Left lobe of liver (tissue), 2 donors: ENCODE results near the gene BICDL1. TPM values are rescaled to one million over a fixed set of nuclear protein-coding genes. Genes with fewer than 3 reads are reported as not detected.
"Not testable (repeated sequence)": the region's sequence is repeated elsewhere in the genome, so short reads cannot be mapped to it uniquely, and the experiment has no call there.

Source experiments
- ATAC-seq: fragments of 200-7000 bp; cut with Tn5 transposase; one replicate; pipeline ENCODE4 v1.9.1; 2020; ENCODE audit warnings: mild to moderate bottlenecking, moderate library complexity
- DNase-seq: peaks from one replicate; pipeline ENCODE4 v3.0.0-alpha.2; 2020; ENCODE audit warnings: low spot score
- total RNA-seq: library from RNA; stranded (reverse); gene quantifications from one replicate; pipeline ENCODE4 v1.2.1, GENCODE V29; 2021
- donor health status: DM: no; HTN: no; CAD: no; lungs with moderate emphysema.
- donor health status: DM: no; HTN: yes; CAD: no.

Gene BICDL1
- total RNA-seq = 9.4 TPM

DNA sequence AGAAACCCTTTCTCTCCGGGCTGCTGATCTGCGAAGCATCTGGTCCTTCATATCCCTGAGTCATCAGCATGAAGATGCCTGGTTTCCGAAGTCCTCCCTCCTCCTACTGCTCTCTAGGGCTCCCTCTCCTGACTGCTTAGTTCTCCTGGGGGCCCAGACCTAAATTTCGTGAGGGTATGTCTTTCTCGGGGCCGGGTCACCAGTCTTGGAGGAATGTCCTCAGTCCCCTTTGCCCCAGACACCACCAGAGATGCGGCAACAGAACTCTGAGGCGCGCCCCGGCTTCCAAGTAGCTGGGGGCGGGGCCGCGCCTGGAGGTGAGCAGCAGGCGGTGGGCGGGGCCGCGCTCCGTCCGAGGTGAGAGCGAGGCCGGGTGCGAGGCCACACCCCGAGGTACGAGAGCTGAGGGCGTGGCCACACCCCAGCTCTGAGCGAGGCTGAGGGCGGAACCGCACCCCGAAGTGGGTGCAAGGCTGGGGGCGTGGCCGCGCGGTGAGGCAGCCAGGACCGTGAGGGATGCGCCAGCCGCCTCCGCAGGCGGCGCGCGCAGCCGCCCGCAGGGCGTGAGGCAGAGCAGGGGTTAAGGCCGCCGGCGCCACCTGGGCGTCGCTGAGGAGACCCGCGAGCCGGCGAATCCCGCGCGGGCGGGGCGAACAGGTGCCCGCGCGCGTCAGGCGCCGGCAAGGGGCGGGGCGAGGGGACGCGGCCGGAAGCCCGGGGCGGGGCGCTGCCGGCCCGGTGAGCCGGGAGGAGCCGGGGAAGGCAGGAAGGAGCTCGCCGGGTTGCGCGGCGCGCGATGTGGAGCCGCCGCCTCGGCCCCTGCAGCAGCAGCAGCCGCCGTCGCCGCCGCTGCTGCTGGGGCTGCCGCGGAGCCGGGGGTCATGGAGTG lies at the start of gene BICDL1:
BICDL1 (plus strand) TSS at position 765 of the 889 bp plus-strand sequence. CDS start 633 bp downstream, outside the sequence.
- peak; percentile 91 for ATAC-seq
- peak; percentile 86 for DNase-seq

GRCh38 chr12:119940897-119941296 lies 48.1 kb upstream of the BICDL1 start:
- no peak for ATAC-seq
- DNase-seq = no peak

DNA sequence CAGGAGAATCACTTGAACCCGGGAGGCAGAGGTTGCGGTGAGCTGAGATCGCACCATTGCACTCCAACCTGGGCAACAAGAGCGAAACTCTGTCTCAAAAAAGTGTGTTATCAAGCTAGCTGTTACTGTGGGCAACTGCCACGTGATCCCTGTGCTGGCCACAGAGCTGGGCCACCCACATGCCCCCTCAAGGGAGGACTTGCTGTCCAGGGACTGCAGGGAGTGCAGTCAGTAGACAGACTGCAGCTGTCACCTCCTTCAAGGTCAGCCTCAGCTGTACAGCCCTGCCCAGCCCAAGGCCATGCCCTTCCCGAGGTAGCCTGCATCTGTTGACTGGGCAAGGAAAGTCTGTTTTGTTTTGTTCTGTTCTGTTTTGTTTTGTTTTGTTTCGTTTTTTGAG lies 46.6 kb upstream of the BICDL1 start:
- DNase-seq (no peak), ATAC-seq (no peak)

- no peak for DNase-seq
- no peak for ATAC-seq
Measured at GRCh38 chr12:119946213-119946612, 42.8 kb upstream of the BICDL1 start.

GRCh38 chr12:119949145-119949544 lies 39.9 kb upstream of the BICDL1 start:
- ATAC-seq = no peak
- DNase-seq = no peak

GRCh38 chr12:119949594-119949993 lies 39.4 kb upstream of the BICDL1 start:
- ATAC-seq = no peak
- no peak for DNase-seq

- no peak for ATAC-seq
- no peak for DNase-seq
Measured at GRCh38 chr12:119956047-119956446, 33.0 kb upstream of the BICDL1 start.

GRCh38 chr12:119957135-119957534 lies 31.9 kb upstream of the BICDL1 start:
- ATAC-seq (no peak), DNase-seq (no peak)

DNA sequence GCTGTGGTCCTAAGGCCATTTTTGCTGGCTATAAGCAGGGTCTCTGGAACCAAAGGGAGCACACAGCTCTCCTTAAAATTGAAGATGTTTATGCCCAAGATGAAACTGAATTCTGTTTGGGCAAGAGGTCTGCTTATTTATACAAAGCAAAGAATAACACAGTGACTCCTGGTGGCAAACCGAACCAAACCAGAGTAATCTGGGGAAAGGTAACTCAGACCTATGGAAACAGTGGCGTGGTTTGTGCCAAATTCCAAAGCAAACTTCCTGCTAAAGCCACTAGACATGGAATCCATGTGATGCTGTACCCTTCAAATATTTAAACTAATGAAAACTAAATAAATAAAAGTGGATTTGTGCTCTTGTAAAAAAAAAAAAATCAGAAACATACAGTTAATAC lies 29.6 kb upstream of the BICDL1 start:
- ATAC-seq (no peak), DNase-seq (no peak)

DNA sequence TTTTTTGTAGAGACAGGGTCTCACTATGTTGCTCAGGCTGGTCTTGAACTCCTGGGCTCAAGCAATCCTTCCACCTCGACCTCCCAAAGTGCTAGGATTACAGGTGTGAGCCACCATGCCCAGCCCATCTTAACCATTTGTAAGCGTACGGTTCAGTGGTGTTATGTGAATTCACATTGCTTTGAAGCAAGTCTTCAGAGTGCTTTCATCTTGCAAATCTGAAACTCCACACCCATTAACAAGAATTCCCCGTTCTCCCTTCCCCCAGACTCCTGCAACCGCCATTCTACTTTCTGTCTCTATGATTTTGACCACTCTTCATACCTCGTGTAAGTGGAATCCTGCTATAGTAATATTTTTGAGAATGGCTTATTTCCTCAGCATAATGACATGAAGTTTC lies 24.9 kb upstream of the BICDL1 start:
- ATAC-seq (no peak), DNase-seq (no peak)

DNA sequence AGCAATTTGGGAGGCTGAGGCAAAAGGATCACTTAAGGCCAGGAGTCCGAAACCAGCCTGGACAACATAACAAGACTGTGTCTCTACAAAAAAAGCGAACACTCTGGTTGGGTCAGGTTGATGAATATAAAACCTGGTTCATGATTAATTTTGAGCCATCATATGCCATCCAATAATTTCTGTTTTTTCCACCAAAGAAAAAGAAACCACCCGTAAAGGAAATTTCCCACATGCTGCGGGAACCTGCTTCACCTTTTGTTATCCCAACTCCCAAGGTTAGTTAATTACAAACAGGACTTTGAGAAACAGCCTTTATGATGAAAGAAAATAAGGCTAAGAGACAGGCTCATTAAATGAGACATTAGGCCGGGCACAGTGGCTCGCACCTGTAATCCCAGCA lies 24.1 kb upstream of the BICDL1 start:
- DNase-seq (no peak), ATAC-seq (no peak)

DNA sequence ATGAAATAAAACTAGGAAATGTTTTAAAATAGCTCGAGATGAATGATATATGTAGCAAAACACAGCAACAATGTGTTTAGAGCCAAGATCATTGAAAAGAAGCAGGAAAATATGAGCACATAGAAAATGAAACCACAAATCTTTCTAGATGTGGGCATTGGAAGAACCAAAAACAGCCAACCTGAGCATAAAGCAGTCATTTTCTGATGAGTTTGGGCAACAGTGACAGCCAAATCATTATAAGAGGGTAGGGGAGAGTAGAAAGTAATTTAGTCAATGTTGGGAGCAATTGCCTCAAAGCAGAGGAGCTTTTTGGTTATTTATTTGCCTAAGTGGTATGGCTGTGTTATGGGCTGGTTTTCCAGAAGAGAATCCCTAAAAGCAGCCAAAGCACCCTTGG lies 8.8 kb upstream of the BICDL1 start:
- ATAC-seq (no peak), DNase-seq (no peak)

GRCh38 chr12:119980702-119981101 lies 8.3 kb upstream of the BICDL1 start:
- ATAC-seq, DNase-seq: not testable (repeated sequence)

- peak; percentile 33 for ATAC-seq
- DNase-seq = no peak
Measured at GRCh38 chr12:119989361-119989730, 310 bp downstream of the BICDL1 start.

DNA sequence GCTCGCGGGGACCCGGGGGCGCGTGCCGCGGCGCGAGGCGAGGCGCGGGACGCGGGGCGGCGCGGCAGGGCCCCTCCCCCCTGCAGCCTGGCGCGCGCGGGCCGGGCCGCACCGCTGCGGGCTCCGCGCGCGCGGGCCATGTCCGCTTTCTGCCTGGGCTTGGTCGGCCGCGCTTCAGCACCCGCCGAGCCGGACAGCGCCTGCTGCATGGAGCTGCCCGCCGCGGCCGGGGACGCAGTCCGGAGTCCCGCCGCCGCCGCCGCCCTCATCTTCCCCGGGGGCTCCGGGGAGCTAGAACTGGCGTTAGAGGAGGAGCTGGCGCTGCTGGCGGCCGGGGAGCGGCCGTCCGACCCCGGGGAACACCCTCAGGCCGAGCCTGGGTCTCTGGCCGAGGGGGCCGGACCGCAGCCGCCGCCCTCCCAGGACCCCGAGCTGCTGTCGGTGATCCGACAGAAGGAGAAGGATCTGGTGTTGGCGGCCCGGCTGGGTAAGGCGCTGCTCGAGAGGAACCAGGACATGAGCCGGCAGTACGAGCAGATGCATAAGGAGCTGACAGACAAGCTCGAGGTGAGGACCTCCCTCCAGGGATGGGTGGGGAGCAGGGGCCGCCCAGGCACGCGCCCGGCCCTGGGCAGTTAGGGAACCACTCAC lies 820 bp downstream of the BICDL1 start:
- peak; percentile 75 for ATAC-seq

GRCh38 chr12:119990382-119990874 lies 1.4 kb downstream of the BICDL1 start:
- ATAC-seq (no peak), DNase-seq (no peak)

More for the DNA sequence above, 820 bp downstream of the BICDL1 start:
- DNase-seq = peak; percentile 85

- DNase-seq (no peak), ATAC-seq (no peak)
Measured at GRCh38 chr12:119992129-119992705, 3.2 kb downstream of the BICDL1 start.

- ATAC-seq = no peak
- DNase-seq = no peak
Measured at GRCh38 chr12:119994892-119995658, 6.0 kb downstream of the BICDL1 start.

DNA sequence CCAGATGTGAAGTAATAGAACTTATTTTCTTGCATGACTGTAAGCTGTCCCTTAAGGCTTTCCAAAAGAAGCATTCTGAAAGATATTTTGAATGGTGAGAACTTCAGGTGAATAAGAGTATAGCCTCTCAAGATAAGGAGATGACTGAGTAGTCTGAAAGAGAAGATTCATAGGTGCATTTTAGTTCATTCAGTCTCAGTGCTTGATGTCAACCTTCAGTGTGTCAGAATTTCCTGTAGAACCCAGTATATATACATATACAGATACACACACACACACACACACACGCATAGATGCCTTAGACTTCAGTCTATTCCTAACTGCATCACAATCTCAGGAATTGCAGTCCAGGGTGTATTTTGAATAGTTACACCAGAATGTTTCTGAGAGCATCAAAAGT lies 7.4 kb downstream of the BICDL1 start:
- no peak for ATAC-seq

GRCh38 chr12:119998471-119999245 lies 9.6 kb downstream of the BICDL1 start:
- ATAC-seq (no peak), DNase-seq (no peak)

More for the DNA sequence above, 7.4 kb downstream of the BICDL1 start:
- DNase-seq = no peak
